GM21737 (cell line): ENCODE results near the gene CDC123.
"Not testable (repeated sequence)": the region's sequence is repeated elsewhere in the genome, so short reads cannot be mapped to it uniquely, and the experiment has no call there.

Source experiments
- ATAC-seq: cut with Tn5 transposase; IDR thresholded peaks from one replicate; pipeline ENCODE4 v1.9.1; 2021; ENCODE audit warnings: mild to moderate bottlenecking, moderate library complexity; ENCODE audit not compliant: unreplicated experiment

CDC123 gene

GRCh38 chr10:12279281-12279680 lies 83.3 kb downstream of the CDC123 start:
- no peak for ATAC-seq

- no peak for ATAC-seq
These were observed 91.8 kb downstream of the CDC123 start for GRCh38 chr10:12287772-12288171.

- not testable (repeated sequence) for ATAC-seq
These were observed 101.8 kb downstream of the CDC123 start for GRCh38 chr10:12297784-12298183.

- no peak for ATAC-seq
These were observed 103.4 kb downstream of the CDC123 start for GRCh38 chr10:12299222-12299965.
